H7 (cell line): Measurements from ENCODE around the gene FGD4. TPM values are rescaled to one million over a fixed set of nuclear protein-coding genes. Genes with fewer than 3 reads are reported as not detected.
A peak's percentile ranks its signal among the peaks of the same experiment; 100 is the strongest.
"Not testable (repeated sequence)": the region's sequence is repeated elsewhere in the genome, so short reads cannot be mapped to it uniquely, and the experiment has no call there.

Experiments
- DNase-seq: peaks from one replicate; pipeline ENCODE4 v3.0.0; 2012
- H3K27me3 ChIP-seq: 2 replicates; pipeline ENCODE4 v1.6.0; 2011; ENCODE audit warnings: mild to moderate bottlenecking, low read length; ENCODE audit not compliant: control insufficient read depth, insufficient read depth
- H3K36me3 ChIP-seq: replicated peaks from 2 replicates; pipeline ENCODE4 v1.5.1; 2011; ENCODE audit warnings: low read length; ENCODE audit not compliant: control insufficient read depth, insufficient read depth
- H3K4me3 ChIP-seq: 2 replicates; pipeline ENCODE4 v1.5.1; 2011; ENCODE audit warnings: low read depth, mild to moderate bottlenecking, control low read depth, low read length, moderate library complexity; ENCODE audit not compliant: insufficient read depth
- total RNA-seq: library from RNA; depleted of rRNA; stranded (reverse); fragments of >200 nt; shearing (Covaris generic); gene quantifications from 2 replicates; pipeline ENCODE4 v1.2.3, GENCODE V29; 2014

Gene FGD4
- total RNA-seq, 1 experiment from 2014 or later: 24.0 TPM

- no peaks in the 10 kb centered on the region for H3K27me3 ChIP-seq
- H3K4me3 ChIP-seq: no peak overlapping the region
- DNase-seq: no peak
- no peaks in the 10 kb centered on the region for H3K36me3 ChIP-seq
Measured at GRCh38 chr12:32546272-32546671, 146.9 kb downstream of the FGD4 start.

GRCh38 chr12:32548691-32549281 lies 149.4 kb downstream of the FGD4 start:
- Histone ChIP-seq H3K4me3 (no peak overlapping the region), H3K36me3 (no peaks in the 10 kb centered on the region), H3K27me3 (no peaks in the 10 kb centered on the region)
- DNase-seq: no peak

- H3K27me3 ChIP-seq: no peaks in the 10 kb centered on the region
- no peak for DNase-seq
- H3K36me3 ChIP-seq: no peaks in the 10 kb centered on the region
- H3K4me3 ChIP-seq: no peak overlapping the region
Measured at GRCh38 chr12:32549675-32550079, 150.3 kb downstream of the FGD4 start.

GRCh38 chr12:32551058-32551457 lies 151.7 kb downstream of the FGD4 start:
- no peak for DNase-seq
- Histone ChIP-seq H3K27me3 (no peaks in the 10 kb centered on the region), H3K36me3 (no peaks in the 10 kb centered on the region), H3K4me3 (no peak overlapping the region)

GRCh38 chr12:32558903-32559302 lies 159.5 kb downstream of the FGD4 start:
- no peak for DNase-seq
- Histone ChIP-seq H3K36me3 (peaks cover under 1% of the 10 kb centered on the region), H3K4me3 (no peak overlapping the region), H3K27me3 (no peaks in the 10 kb centered on the region)

- Histone ChIP-seq H3K4me3 (no peak overlapping the region), H3K36me3 (peaks cover 5% of the 10 kb centered on the region), H3K27me3 (no peaks in the 10 kb centered on the region)
- no peak for DNase-seq
Measured at GRCh38 chr12:32559434-32559833, 160.1 kb downstream of the FGD4 start.

GRCh38 chr12:32560520-32560919 lies 161.2 kb downstream of the FGD4 start:
- H3K4me3 ChIP-seq: no peak overlapping the region

GRCh38 chr12:32561931-32562341 lies 162.6 kb downstream of the FGD4 start:
- H3K27me3 ChIP-seq: no peaks in the 10 kb centered on the region
- peaks cover 5% of the 10 kb centered on the region for H3K36me3 ChIP-seq
- DNase-seq: no peak
- no peak overlapping the region for H3K4me3 ChIP-seq

More at GRCh38 chr12:32560520-32560919, 161.2 kb downstream of the FGD4 start:
- Histone ChIP-seq H3K27me3 (no peaks in the 10 kb centered on the region), H3K36me3 (peaks cover 5% of the 10 kb centered on the region)
- no peak for DNase-seq

- H3K4me3 ChIP-seq, DNase-seq, H3K27me3 ChIP-seq, H3K36me3 ChIP-seq: not testable (repeated sequence)
Measured at GRCh38 chr12:32562413-32562812, 163.1 kb downstream of the FGD4 start.

GRCh38 chr12:32566663-32567295 lies 167.4 kb downstream of the FGD4 start:
- Histone ChIP-seq H3K4me3 (no peak overlapping the region), H3K36me3 (peaks cover 5% of the 10 kb centered on the region), H3K27me3 (no peaks in the 10 kb centered on the region)
- peak; percentile 43 for DNase-seq

- DNase-seq: no peak
- Histone ChIP-seq H3K36me3 (peaks cover 5% of the 10 kb centered on the region), H3K27me3 (no peaks in the 10 kb centered on the region), H3K4me3 (no peak overlapping the region)
Measured at GRCh38 chr12:32567296-32567674, 167.9 kb downstream of the FGD4 start.

- no peaks in the 10 kb centered on the region for H3K27me3 ChIP-seq
- peaks cover 5% of the 10 kb centered on the region for H3K36me3 ChIP-seq
- H3K4me3 ChIP-seq: no peak overlapping the region
- DNase-seq: no peak
Measured at GRCh38 chr12:32568228-32568627, 168.9 kb downstream of the FGD4 start.

- H3K27me3 ChIP-seq: no peaks in the 10 kb centered on the region
- no peak overlapping the region for H3K4me3 ChIP-seq
- peaks cover 1% of the 10 kb centered on the region for H3K36me3 ChIP-seq
- DNase-seq: no peak
Measured at GRCh38 chr12:32569259-32569658, 169.9 kb downstream of the FGD4 start.

GRCh38 chr12:32574585-32574984 lies 175.2 kb downstream of the FGD4 start:
- H3K36me3 ChIP-seq: peaks cover 1% of the 10 kb centered on the region; the same call in 1 of the 2 replicates
- H3K27me3 ChIP-seq: no peaks in the 10 kb centered on the region
- DNase-seq: no peak
- H3K4me3 ChIP-seq: no peak overlapping the region

- no peak overlapping the region for H3K4me3 ChIP-seq
- DNase-seq: no peak
- H3K36me3 ChIP-seq: peaks cover 8% of the 10 kb centered on the region
- H3K27me3 ChIP-seq: no peaks in the 10 kb centered on the region
Measured at GRCh38 chr12:32577328-32577727, 178.0 kb downstream of the FGD4 start.
